ENCODE measurements around the gene TMX4. TPM values are rescaled to one million over a fixed set of nuclear protein-coding genes. Genes with fewer than 3 reads are reported as not detected.

Gene TMX4
- polyA plus RNA-seq, 1 donor (not counting 4 experiments of a cell fraction or from before 2014, with no cell fraction given): 5.9 TPM

GRCh38 chr20:7939663-7940062 is 79.9 kb downstream of the TMX4 start:
- Histone ChIP-seq H3K79me2 (ENCODE audit: control insufficient read depth, insufficient read depth, low read length) (no peaks in the 10 kb centered on the region), H3K27me3 (ENCODE audit: control insufficient read depth, extremely low read depth, insufficient read depth, low read length) (no peaks in the 10 kb centered on the region), H4K20me1 (ENCODE audit: control insufficient read depth, extremely low read depth, insufficient read depth, low read length) (no peaks in the 10 kb centered on the region), H3K4me3 (ENCODE audit: control insufficient read depth in 2 of 3, extremely low read depth in 1 of 3, insufficient read depth in 2 of 3, low read depth in 1 of 3, low read length in 3 of 3) (no peak overlapping the region), H3K9me1 (ENCODE audit: control insufficient read depth, extremely low read depth, insufficient read depth, low read length) (no peaks in the 10 kb centered on the region), H3K27ac (ENCODE audit: control insufficient read depth, insufficient read depth, low read length) (no peak overlapping the region), H3K4me1 (ENCODE audit: control insufficient read depth, extremely low read depth, insufficient read depth, low read length) (no peaks in the 10 kb centered on the region), H2AFZ (ENCODE audit: control insufficient read depth, low read length) (peak overlapping the region; percentile 16), H3K36me3 (ENCODE audit: control insufficient read depth in 2 of 2, extremely low read depth in 1 of 2, insufficient read depth in 2 of 2, low read length in 2 of 2) (no peaks in the 10 kb centered on the region), H3K9me3 (ENCODE audit: control insufficient read depth, low read depth, low read length) (no peaks in the 10 kb centered on the region), H3K4me2 (ENCODE audit: control insufficient read depth, extremely low read depth, insufficient read depth, low read depth, low read length) (no peak overlapping the region), H3K9ac (ENCODE audit: control insufficient read depth, extremely low read depth, insufficient read depth, low read length) (no peak overlapping the region)
- no peak for FAIRE-seq
- dilution Hi-C loops (cut with MboI; ENCODE audit: extremely low pct_ligation_motif_present, low sequenced_read_pairs): no loop called here
- no peak for DNase-seq (ENCODE audit: low read depth, low spot score)
- TF ChIP-seq CTCF (optimal IDR thresholded peaks at IDR 0.05 in 1 of 3, IDR thresholded peaks at IDR 0.05 in 1 of 3, conservative IDR thresholded peaks at IDR 0.05 in 1 of 3; ENCODE audit: extremely low read depth in 1 of 3, insufficient read depth in 2 of 3, low read length in 3 of 3): no peak
- no peak for TF ChIP-seq EZH2 (IDR thresholded peaks at IDR 0.05; ENCODE audit: low read length)

GRCh38 chr20:7938058-7938457 is 81.5 kb downstream of the TMX4 start:
- Histone ChIP-seq H3K27me3 (ENCODE audit: control insufficient read depth, extremely low read depth, insufficient read depth, low read length) (no peaks in the 10 kb centered on the region), H3K9me3 (ENCODE audit: control insufficient read depth, low read depth, low read length) (no peaks in the 10 kb centered on the region), H3K36me3 (ENCODE audit: control insufficient read depth in 2 of 2, extremely low read depth in 1 of 2, insufficient read depth in 2 of 2, low read length in 2 of 2) (no peaks in the 10 kb centered on the region), H3K27ac (ENCODE audit: control insufficient read depth, insufficient read depth, low read length) (no peak overlapping the region), H3K9ac (ENCODE audit: control insufficient read depth, extremely low read depth, insufficient read depth, low read length) (no peak overlapping the region), H3K4me3 (ENCODE audit: control insufficient read depth in 2 of 3, extremely low read depth in 1 of 3, insufficient read depth in 2 of 3, low read depth in 1 of 3, low read length in 3 of 3) (no peak overlapping the region), H3K79me2 (ENCODE audit: control insufficient read depth, insufficient read depth, low read length) (no peaks in the 10 kb centered on the region), H4K20me1 (ENCODE audit: control insufficient read depth, extremely low read depth, insufficient read depth, low read length) (no peaks in the 10 kb centered on the region), H3K4me1 (ENCODE audit: control insufficient read depth, extremely low read depth, insufficient read depth, low read length) (no peaks in the 10 kb centered on the region), H2AFZ (ENCODE audit: control insufficient read depth, low read length) (no peak overlapping the region), H3K4me2 (ENCODE audit: control insufficient read depth, extremely low read depth, insufficient read depth, low read depth, low read length) (no peak overlapping the region), H3K9me1 (ENCODE audit: control insufficient read depth, extremely low read depth, insufficient read depth, low read length) (no peaks in the 10 kb centered on the region)
- dilution Hi-C loops (cut with MboI; ENCODE audit: extremely low pct_ligation_motif_present, low sequenced_read_pairs): no loop called here
- no peak for DNase-seq (ENCODE audit: low read depth, low spot score)
- no peak for FAIRE-seq
- no peak for TF ChIP-seq CTCF (optimal IDR thresholded peaks at IDR 0.05 in 1 of 3, IDR thresholded peaks at IDR 0.05 in 1 of 3, conservative IDR thresholded peaks at IDR 0.05 in 1 of 3; ENCODE audit: extremely low read depth in 1 of 3, insufficient read depth in 2 of 3, low read length in 3 of 3)
- no peak for TF ChIP-seq EZH2 (IDR thresholded peaks at IDR 0.05; ENCODE audit: low read length)

Data from keratinocyte (primary cell).